Measurements from ENCODE around the gene PEX7. TPM values are rescaled to one million over a fixed set of nuclear protein-coding genes. Genes with fewer than 3 reads are reported as not detected.
A peak's percentile ranks its signal among the peaks of the same experiment; 100 is the strongest.

Gene PEX7
- total and polyA plus RNA-seq, 10 of the 15 experiments (the other 5 are each of a cell fraction or from before 2014, with no cell fraction given) = 0.58 to 12.4 (median 8.8) TPM

DNA sequence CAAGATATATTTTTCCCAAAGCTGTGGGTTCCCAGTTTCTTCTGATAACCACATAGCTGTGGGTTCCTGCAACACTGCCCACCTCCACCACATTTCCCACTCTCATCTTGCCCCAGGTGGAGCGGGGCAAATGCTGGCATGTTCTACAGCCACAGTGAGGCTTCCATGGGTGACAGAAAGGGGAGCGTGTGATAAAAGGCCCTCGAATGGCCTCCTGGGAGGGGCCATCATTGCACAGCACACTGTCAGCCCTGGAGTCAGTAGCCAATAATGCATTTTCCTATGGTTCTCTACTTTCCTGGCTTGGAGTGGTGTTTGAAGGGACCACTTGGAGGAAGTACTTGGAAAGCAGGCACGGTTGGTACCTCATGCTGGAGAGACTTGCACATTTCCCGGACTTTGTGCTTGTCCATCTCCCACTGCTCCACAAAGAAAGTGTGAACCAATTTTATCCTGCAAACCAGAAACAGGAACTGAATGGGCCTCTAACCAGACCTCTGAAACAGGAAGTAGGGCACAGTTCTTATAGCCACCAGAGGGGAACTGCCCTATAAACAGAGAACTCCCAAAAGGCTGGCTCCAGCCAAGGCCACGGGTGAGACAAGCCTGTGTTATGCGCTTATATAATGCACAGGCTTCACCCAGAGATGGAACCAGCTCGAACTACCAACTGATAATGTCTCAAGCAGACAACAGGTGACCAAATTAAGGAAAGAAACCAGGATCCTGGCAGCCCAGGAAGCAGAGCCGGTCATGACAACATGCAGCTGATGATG is 38.7 kb upstream of the PEX7 start (continued):
- TF ChIP-seq NFYA (IDR thresholded peaks at IDR 0.05; ENCODE audit: borderline replicate concordance, low read depth, low read length) (no peak), FOXM1 (IDR thresholded peaks at IDR 0.05; ENCODE audit: low read depth, low read length) (no peak; the same call in 1 of the 2 replicates), ATF7 (IDR thresholded peaks at IDR 0.05; ENCODE audit: low read depth) (no peak; the same call in 1 of the 2 replicates)

DNA sequence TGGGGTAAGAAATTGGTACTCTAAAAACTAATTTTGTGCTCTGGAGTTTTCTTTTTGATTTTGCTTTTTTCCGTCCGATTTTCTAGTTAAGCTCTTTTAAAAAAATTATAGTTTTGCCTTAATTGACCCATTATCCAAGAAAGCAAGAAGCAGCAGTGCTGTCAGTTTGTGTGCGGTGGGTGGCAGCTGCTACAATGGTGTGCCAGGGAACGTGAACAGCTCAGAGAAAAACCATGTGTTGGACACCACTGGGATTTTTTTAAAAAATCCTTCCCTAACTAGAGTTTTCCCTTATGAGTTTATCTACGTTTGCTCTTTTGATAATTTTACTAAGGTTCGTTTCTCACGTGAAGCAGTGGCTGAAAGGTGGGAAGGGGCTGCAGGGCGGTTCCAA is 38.1 kb upstream of the PEX7 start:
- in situ Hi-C loops (cut with MboI) = no loop called here
- 66% methylated on average over 8 of the region's 8 CpGs for WGBS (ENCODE audit: insufficient coverage, insufficient replicate concordance, low lambda C conversion rate, missing lambda C conversion rate)
- CTCF ChIA-PET = interaction anchor here (0.9 to 9.8 kb wide), 5 partner anchors 8 to 140 kb away, joined by 4 to 411 read pairs (median 26); partner anchors contain the start of gene MAP3K5
- no peak for TF ChIP-seq ZNF207 (IDR thresholded peaks at IDR 0.05; ENCODE audit: borderline replicate concordance)
- TF ChIP-seq, protein P1, sequence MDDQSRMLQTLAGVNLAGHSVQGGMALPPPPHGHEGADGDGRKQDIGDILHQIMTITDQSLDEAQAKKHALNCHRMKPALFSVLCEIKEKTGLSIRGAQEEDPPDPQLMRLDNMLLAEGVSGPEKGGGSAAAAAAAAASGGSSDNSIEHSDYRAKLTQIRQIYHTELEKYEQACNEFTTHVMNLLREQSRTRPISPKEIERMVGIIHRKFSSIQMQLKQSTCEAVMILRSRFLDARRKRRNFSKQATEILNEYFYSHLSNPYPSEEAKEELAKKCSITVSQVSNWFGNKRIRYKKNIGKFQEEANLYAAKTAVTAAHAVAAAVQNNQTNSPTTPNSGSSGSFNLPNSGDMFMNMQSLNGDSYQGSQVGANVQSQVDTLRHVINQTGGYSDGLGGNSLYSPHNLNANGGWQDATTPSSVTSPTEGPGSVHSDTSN (IDR thresholded peaks at IDR 0.05; ENCODE audit: insufficient replicate concordance, low read depth, low read length) = no peak
- TF ChIP-seq BMI1 (IDR thresholded peaks at IDR 0.05; ENCODE audit: borderline replicate concordance) = no peak
- TF ChIP-seq TCF7 (IDR thresholded peaks at IDR 0.05; ENCODE audit: borderline replicate concordance) = no peak
- no peak for TF ChIP-seq YY1 (IDR thresholded peaks at IDR 0.05; ENCODE audit: low read depth, low read length)
- TF ChIP-seq ZNF384 (IDR thresholded peaks at IDR 0.05; ENCODE audit: borderline replicate concordance, low read depth, low read length) = no peak
- TF ChIP-seq NFIC (IDR thresholded peaks at IDR 0.05; ENCODE audit: low read depth, low read length) = no peak; the same call in 1 of the 2 replicates
- no peak for TF ChIP-seq NFXL1 (IDR thresholded peaks at IDR 0.05; ENCODE audit: borderline replicate concordance)
- TF ChIP-seq, protein P2, sequence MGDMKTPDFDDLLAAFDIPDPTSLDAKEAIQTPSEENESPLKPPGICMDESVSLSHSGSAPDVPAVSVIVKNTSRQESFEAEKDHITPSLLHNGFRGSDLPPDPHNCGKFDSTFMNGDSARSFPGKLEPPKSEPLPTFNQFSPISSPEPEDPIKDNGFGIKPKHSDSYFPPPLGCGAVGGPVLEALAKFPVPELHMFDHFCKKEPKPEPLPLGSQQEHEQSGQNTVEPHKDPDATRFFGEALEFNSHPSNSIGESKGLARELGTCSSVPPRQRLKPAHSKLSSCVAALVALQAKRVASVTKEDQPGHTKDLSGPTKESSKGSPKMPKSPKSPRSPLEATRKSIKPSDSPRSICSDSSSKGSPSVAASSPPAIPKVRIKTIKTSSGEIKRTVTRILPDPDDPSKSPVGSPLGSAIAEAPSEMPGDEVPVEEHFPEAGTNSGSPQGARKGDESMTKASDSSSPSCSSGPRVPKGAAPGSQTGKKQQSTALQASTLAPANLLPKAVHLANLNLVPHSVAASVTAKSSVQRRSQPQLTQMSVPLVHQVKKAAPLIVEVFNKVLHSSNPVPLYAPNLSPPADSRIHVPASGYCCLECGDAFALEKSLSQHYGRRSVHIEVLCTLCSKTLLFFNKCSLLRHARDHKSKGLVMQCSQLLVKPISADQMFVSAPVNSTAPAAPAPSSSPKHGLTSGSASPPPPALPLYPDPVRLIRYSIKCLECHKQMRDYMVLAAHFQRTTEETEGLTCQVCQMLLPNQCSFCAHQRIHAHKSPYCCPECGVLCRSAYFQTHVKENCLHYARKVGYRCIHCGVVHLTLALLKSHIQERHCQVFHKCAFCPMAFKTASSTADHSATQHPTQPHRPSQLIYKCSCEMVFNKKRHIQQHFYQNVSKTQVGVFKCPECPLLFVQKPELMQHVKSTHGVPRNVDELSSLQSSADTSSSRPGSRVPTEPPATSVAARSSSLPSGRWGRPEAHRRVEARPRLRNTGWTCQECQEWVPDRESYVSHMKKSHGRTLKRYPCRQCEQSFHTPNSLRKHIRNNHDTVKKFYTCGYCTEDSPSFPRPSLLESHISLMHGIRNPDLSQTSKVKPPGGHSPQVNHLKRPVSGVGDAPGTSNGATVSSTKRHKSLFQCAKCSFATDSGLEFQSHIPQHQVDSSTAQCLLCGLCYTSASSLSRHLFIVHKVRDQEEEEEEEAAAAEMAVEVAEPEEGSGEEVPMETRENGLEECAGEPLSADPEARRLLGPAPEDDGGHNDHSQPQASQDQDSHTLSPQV (IDR thresholded peaks at IDR 0.05) = no peak
- TF ChIP-seq FOS (IDR thresholded peaks at IDR 0.05; ENCODE audit: borderline replicate concordance, extremely low read depth, insufficient read length) = no peak
- no peak for TF ChIP-seq IKZF1 (conservative IDR thresholded peaks at IDR 0.05)
- no peak for TF ChIP-seq MEF2A (IDR thresholded peaks at IDR 0.05; ENCODE audit: insufficient read depth, low read depth, low read length)
- TF ChIP-seq POLR2A (IDR thresholded peaks at IDR 0.05; ENCODE audit: low read depth, low read length) = 0 out of 2 replicates have a peak, but pooled peaks have one; percentile 2
- TF ChIP-seq CHD4 (IDR thresholded peaks at IDR 0.05) = no peak

More for the DNA sequence above, 38.1 kb upstream of the PEX7 start:
- H3K27me3 ChIP-seq (replicated peaks in 1 of 2; ENCODE audit: control insufficient read depth in 2 of 2, insufficient read depth in 2 of 2, low read length in 1 of 2) = no peaks in the 10 kb centered on the region
- ATAC-seq (no peak), FAIRE-seq (no peak), DNase-seq (ENCODE audit: low read depth, low spot score) (no peak)
- peaks cover 99% of the 10 kb centered on the region for H3K79me2 ChIP-seq (ENCODE audit: control insufficient read depth, insufficient read depth, low read length)
- peak overlapping the region; percentile 92 for H3K4me2 ChIP-seq (ENCODE audit: control insufficient read depth, insufficient read depth)
- H3K4me3 ChIP-seq = peak overlapping the region; percentile 76
- POLR2A ChIA-PET = interaction anchor here (1.3 to 10.1 kb wide), 4 partner anchors 11 to 65 kb away, joined by 6 to 265 read pairs (median 130); no protein-coding TSS in a partner anchor
- H3K27ac ChIP-seq (ENCODE audit: control insufficient read depth, insufficient read depth) = peak overlapping the region; percentile 92
- H3K9ac ChIP-seq (ENCODE audit: control insufficient read depth, insufficient read depth, low read length) = peak overlapping the region; percentile 85
- intact Hi-C loops (cut with micrococcal nuclease; ENCODE audit: unreplicated experiment) = no loop called here
- H3K4me1 ChIP-seq (ENCODE audit: control insufficient read depth, insufficient read depth, low read length) = peaks cover 27% of the 10 kb centered on the region
- no peaks in the 10 kb centered on the region for H4K20me1 ChIP-seq (ENCODE audit: control insufficient read depth, insufficient read depth)
- H3K9me3 ChIP-seq (replicated peaks; ENCODE audit: control insufficient read depth, insufficient read depth, low read length) = no peaks in the 10 kb centered on the region
- BruUV-seq (replicated peaks) = TSS peak; percentile 88
- RAD21 ChIA-PET (ENCODE audit: unreplicated experiment) = interaction anchor here (1.0 to 12.6 kb wide), 4 partner anchors 8 to 67 kb away, joined by 14 to 405 read pairs (median 316); partner anchors contain the start of gene MAP3K5
- no peak overlapping the region for H2AFZ ChIP-seq (ENCODE audit: control insufficient read depth, low read depth, low read length)
- peaks cover 4 to 17% of the 10 kb centered on the region in 2 experiments; a peak in 3 of 4 replicates for H3K36me3 ChIP-seq (ENCODE audit: control insufficient read depth in 2 of 2, insufficient read depth in 2 of 2, low read length in 1 of 2)
- SMC1A ChIA-PET (ENCODE audit: uncharacterized antibody, unreplicated experiment) = interaction anchor here (1.1 to 13.3 kb wide), 5 partner anchors 10 to 140 kb away, joined by 4 to 446 read pairs (median 227); no protein-coding TSS in a partner anchor
